ENCODE results near the gene P2RX5.

- TF ChIP-seq POLR2AphosphoS5 (IDR thresholded peaks at IDR 0.05) = peak in 2 of 3 donors; percentile 48 to 83
- TF ChIP-seq, protein P1, sequence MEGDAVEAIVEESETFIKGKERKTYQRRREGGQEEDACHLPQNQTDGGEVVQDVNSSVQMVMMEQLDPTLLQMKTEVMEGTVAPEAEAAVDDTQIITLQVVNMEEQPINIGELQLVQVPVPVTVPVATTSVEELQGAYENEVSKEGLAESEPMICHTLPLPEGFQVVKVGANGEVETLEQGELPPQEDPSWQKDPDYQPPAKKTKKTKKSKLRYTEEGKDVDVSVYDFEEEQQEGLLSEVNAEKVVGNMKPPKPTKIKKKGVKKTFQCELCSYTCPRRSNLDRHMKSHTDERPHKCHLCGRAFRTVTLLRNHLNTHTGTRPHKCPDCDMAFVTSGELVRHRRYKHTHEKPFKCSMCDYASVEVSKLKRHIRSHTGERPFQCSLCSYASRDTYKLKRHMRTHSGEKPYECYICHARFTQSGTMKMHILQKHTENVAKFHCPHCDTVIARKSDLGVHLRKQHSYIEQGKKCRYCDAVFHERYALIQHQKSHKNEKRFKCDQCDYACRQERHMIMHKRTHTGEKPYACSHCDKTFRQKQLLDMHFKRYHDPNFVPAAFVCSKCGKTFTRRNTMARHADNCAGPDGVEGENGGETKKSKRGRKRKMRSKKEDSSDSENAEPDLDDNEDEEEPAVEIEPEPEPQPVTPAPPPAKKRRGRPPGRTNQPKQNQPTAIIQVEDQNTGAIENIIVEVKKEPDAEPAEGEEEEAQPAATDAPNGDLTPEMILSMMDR (IDR thresholded peaks at IDR 0.05 in 8 of 11, conservative IDR thresholded peaks at IDR 0.05 in 3 of 11) = peak in 6 of 11 experiments; percentile 13 to 32 (median 22)
- no peak for TF ChIP-seq POLR2A (IDR thresholded peaks at IDR 0.05)
Measured at GRCh38 chr17:3732210-3732621, 36.3 kb upstream of the P2RX5 start.

Data from spleen (tissue), 7 donors.